Right atrium auricular region (tissue), 2 donors: ENCODE results near the gene CYB5B. TPM values are rescaled to one million over a fixed set of nuclear protein-coding genes. Genes with fewer than 3 reads are reported as not detected.
"Not testable (repeated sequence)": the region's sequence is repeated elsewhere in the genome, so short reads cannot be mapped to it uniquely, and the experiment has no call there.

Source experiments
- DNase-seq: peaks from one replicate; pipeline ENCODE4 v3.0.0-alpha.2; 2019; ENCODE audit warnings: low spot score
- H3K27ac ChIP-seq, 2 donors: fragments of 200-600 bp; sonication (generic); 1 replicate in 1 of 2; 2 replicates in 1 of 2; pipeline ENCODE4 v1.5.1; 2016 to 2019
- H3K27me3 ChIP-seq, 2 donors: fragments of 200-600 bp; sonication (generic); one replicate each; pipeline versions ENCODE4 v1.5.1 to v1.6.0; 2017 to 2019
- H3K36me3 ChIP-seq: fragments of 200-600 bp; sonication (generic); one replicate; pipeline ENCODE4 v1.5.1; 2016
- H3K4me1 ChIP-seq, 2 donors: fragments of 200-600 bp; sonication (generic); one replicate each; pipeline versions ENCODE4 v1.5.1 to v1.6.0; 2017 to 2019
- H3K4me3 ChIP-seq, 2 donors: fragments of 200-600 bp; sonication (generic); 1 replicate in 1 of 2; 2 replicates in 1 of 2; pipeline ENCODE4 v1.5.1; 2017 to 2019; ENCODE audit warnings: mild to moderate bottlenecking in 1 of 2, moderate library complexity in 1 of 2
- H3K9me3 ChIP-seq, 2 donors: fragments of 200-600 bp; sonication (generic); one replicate each; pipeline ENCODE4 v1.5.1; 2019
- total RNA-seq, 2 donors: library from RNA; depleted of rRNA; stranded (reverse); fragments of >200 nt; gene quantifications; one replicate each; pipeline ENCODE4 v1.1.0, GENCODE V29; 2016
- TF ChIP-seq, protein P1 (sequence below), 2 donors: fragments of 200-600 bp; sonication (generic); IDR thresholded peaks; one replicate each; pipeline ENCODE4 v1.5.1; 2019; ENCODE audit warnings: antibody characterized with exemption in 2 of 2

CYB5B gene
- total RNA-seq, 2 donors from 2014 or later, result 29.4 to 31.9 TPM

DNA sequence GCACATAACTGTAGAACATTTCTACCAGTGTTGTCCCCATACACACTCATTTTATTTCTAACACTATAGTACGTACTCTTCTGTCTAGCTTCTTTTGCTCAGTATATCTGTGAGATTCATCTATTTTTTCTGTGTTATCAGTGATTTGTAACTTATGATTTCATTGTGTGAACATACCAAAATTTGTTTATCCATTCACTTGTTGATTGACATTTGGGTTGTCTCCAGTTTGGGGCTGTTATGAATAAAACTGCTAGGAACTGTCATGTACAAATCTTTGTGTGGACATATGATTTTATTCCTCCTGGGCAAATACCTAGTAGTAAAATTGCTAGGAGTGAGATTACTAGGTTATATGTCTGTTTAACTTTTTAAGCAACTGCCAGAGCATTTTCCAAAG lies 9.6 kb downstream of the CYB5B start:
- H3K27ac ChIP-seq, result no peak overlapping the region
- peaks cover 20% of the 10 kb centered on the region for H3K36me3 ChIP-seq
- H3K4me1 ChIP-seq, result peaks cover 0 to 12% of the 10 kb centered on the region in 2 donors
- H3K4me3 ChIP-seq, result no peak overlapping the region
- no peaks in the 10 kb centered on the region for H3K9me3 ChIP-seq
- DNase-seq, result no peak
- TF ChIP-seq, protein P1, sequence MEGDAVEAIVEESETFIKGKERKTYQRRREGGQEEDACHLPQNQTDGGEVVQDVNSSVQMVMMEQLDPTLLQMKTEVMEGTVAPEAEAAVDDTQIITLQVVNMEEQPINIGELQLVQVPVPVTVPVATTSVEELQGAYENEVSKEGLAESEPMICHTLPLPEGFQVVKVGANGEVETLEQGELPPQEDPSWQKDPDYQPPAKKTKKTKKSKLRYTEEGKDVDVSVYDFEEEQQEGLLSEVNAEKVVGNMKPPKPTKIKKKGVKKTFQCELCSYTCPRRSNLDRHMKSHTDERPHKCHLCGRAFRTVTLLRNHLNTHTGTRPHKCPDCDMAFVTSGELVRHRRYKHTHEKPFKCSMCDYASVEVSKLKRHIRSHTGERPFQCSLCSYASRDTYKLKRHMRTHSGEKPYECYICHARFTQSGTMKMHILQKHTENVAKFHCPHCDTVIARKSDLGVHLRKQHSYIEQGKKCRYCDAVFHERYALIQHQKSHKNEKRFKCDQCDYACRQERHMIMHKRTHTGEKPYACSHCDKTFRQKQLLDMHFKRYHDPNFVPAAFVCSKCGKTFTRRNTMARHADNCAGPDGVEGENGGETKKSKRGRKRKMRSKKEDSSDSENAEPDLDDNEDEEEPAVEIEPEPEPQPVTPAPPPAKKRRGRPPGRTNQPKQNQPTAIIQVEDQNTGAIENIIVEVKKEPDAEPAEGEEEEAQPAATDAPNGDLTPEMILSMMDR (IDR thresholded peaks at IDR 0.05), result no peak
- no peaks in the 10 kb centered on the region for H3K27me3 ChIP-seq

DNA sequence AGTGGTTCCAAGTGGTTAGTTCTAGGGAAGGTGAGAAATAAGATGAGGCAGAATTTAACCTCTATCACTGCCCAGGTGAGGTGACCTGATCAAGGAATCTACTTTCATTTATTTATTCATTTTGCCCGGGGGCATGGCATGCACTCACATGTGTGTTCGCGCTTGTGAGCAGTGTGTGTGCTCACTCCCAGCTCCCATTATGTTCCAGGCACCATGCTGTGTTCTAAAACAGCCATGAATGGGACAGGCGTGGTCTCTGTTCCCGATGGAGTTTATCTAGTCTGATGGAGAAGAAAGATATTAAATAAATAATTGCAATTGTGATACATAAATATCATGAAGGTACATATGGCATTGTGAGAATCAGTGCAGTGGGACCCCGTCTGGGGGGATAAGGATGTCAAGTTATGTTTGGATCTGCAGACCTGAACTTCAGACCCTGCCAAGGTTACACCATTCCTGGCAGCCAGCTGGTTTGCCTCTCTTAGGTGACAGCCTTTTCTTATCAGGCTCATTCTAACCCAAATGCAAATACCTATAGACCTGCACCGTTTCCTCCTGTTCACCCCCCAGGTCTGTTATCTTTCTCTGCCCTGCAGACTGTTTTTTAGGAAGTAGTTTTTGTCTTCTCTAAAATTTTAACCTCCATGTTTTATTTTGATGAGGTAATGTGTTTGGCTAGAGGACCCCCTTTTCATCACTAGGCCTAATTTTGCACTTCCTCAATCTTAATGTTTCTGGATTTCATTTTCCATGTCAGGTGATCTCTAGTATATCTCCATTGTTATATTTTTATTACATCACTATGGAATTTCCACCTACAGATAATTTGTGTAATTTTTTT lies 11.8 kb downstream of the CYB5B start:
- H3K36me3 ChIP-seq, result peaks cover 8% of the 10 kb centered on the region
- TF ChIP-seq, protein P1 (IDR thresholded peaks at IDR 0.05), result no peak
- H3K9me3 ChIP-seq, result no peaks in the 10 kb centered on the region
- DNase-seq, result no peak
- no peak overlapping the region for H3K4me3 ChIP-seq
- no peak overlapping the region for H3K27ac ChIP-seq
- peaks cover 0 to 12% of the 10 kb centered on the region in 2 donors for H3K4me1 ChIP-seq
- H3K27me3 ChIP-seq, result no peaks in the 10 kb centered on the region

DNA sequence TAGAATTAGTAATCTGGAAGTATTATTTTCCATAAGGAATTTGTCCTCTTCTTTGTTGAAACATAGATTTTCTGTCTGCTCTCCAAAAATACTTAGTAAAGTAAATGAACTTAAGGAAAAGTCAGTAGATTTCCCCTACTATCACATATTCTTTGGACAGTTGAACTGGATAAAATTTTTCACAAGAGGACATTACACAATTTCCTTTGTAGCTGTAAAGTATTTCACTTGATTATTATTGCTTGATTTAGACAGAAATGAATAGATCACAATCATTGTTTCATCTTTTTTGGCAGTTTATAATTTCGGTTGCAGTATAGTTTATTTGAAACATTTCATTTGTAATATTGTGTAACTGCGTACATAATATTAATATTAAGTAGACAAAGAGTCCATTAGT lies 12.5 kb downstream of the CYB5B start:
- H3K36me3 ChIP-seq, result peaks cover under 1% of the 10 kb centered on the region
- no peak overlapping the region for H3K27ac ChIP-seq
- H3K27me3 ChIP-seq, result no peaks in the 10 kb centered on the region
- TF ChIP-seq, protein P1 (IDR thresholded peaks at IDR 0.05), result no peak
- no peak overlapping the region for H3K4me3 ChIP-seq
- peaks cover 0 to 12% of the 10 kb centered on the region in 2 donors for H3K4me1 ChIP-seq
- H3K9me3 ChIP-seq, result no peaks in the 10 kb centered on the region
- no peak for DNase-seq

DNA sequence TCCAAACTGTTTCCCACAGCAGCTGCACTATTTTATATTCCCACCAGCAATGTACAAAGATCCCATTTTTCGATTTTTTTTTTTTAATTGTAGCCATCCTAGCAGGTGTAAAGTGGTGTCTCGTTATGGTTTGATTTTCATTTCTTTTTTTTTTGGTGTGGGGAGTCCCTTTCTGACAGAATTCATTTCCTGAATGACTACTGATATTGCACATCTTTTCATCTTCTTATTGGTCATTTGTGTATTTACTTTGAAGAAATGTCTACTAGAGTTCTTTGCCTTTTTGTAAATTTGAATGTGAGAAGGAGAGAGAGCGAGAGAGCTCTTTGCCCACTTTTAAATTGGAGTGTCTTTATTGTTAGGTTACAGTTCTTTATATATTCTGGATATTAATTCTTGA lies 14.0 kb downstream of the CYB5B start:
- Histone ChIP-seq H3K36me3 (no peaks in the 10 kb centered on the region), H3K27ac (no peak overlapping the region), H3K9me3 (no peaks in the 10 kb centered on the region), H3K4me1 (peaks cover 0 to 13% of the 10 kb centered on the region in 2 donors), H3K4me3 (no peak overlapping the region), H3K27me3 (no peaks in the 10 kb centered on the region)
- TF ChIP-seq, protein P1 (IDR thresholded peaks at IDR 0.05), result no peak
- DNase-seq, result no peak

DNA sequence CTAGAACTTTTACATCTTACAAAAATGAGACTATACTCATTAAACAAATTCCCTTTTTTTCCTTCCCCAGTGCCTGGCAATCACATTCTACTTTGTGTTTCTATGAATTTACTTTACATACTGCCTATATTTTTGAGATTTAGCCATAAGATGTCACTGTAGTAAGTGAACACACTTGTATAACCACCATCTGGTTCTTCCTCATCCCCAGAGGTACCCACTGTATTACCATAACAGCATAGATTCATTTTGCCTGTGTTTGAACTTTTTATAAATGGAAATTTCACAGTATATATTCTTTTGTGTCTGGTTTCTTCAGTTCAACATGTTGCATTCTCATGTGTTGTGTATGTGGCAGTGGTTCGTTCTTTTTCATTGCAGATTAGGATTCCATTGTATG lies 15.8 kb downstream of the CYB5B start:
- DNase-seq, result no peak
- Histone ChIP-seq H3K4me1 (peaks cover 0 to 31% of the 10 kb centered on the region in 2 donors), H3K27ac (no peak overlapping the region), H3K27me3 (no peaks in the 10 kb centered on the region), H3K9me3 (no peaks in the 10 kb centered on the region), H3K36me3 (no peaks in the 10 kb centered on the region), H3K4me3 (no peak overlapping the region)
- TF ChIP-seq, protein P1 (IDR thresholded peaks at IDR 0.05), result no peak

DNA sequence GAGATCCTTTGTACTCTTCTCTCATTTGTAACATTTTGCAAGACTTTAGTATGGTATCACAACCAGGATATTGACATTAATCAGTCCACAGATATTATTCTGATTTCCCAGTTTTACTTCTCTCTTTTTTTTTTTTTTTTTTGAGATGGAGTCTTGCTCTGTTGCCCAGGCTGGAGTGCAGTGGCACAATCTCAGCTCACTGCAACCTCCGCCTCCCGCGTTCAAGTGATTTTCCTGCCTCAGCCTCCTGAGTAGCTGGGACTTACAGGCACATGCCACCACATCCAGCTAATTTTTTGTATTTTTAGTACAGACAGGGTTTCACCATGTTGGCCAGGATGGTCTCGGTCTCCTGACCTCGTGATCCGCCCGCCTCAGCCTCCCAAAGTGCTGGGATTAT lies 16.6 kb downstream of the CYB5B start:
- not testable (repeated sequence) for H3K4me3 ChIP-seq, H3K27ac ChIP-seq, DNase-seq, H3K27me3 ChIP-seq, H3K36me3 ChIP-seq, H3K9me3 ChIP-seq
- H3K4me1 ChIP-seq, result peaks cover 0 to 36% of the 10 kb centered on the region in 2 donors
